Measurements from ENCODE around the gene CMTM5. TPM values are rescaled to one million over a fixed set of nuclear protein-coding genes. Genes with fewer than 3 reads are reported as not detected.
A peak's percentile ranks its signal among the peaks of the same experiment; 100 is the strongest.
"Not testable (repeated sequence)": the region's sequence is repeated elsewhere in the genome, so short reads cannot be mapped to it uniquely, and the experiment has no call there.

The CMTM5 gene
- total RNA-seq, 1 donor from 2014 or later, result not detected

DNA sequence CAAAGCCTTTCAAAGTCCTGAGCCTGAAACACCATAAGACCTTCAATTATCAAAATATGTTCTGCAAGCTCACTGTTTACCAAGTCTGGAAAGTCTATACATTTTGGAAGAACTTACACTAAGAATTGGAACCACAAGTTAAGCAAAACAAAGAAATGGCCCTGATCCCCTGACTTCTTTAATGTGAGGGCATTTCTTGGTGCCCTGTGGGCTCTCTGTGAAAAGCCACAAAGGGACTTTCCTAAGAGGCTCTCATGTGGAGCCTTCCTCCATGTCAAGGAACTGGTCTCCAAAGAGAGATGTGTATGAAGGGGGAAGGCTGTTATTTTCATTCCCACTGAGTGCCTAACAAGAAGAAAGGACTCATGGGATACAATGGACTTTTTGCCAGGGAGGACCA, 44.7 kb downstream of the CMTM5 start:
- no peak for DNase-seq (ENCODE audit: low read depth)
- TF ChIP-seq, protein P1, sequence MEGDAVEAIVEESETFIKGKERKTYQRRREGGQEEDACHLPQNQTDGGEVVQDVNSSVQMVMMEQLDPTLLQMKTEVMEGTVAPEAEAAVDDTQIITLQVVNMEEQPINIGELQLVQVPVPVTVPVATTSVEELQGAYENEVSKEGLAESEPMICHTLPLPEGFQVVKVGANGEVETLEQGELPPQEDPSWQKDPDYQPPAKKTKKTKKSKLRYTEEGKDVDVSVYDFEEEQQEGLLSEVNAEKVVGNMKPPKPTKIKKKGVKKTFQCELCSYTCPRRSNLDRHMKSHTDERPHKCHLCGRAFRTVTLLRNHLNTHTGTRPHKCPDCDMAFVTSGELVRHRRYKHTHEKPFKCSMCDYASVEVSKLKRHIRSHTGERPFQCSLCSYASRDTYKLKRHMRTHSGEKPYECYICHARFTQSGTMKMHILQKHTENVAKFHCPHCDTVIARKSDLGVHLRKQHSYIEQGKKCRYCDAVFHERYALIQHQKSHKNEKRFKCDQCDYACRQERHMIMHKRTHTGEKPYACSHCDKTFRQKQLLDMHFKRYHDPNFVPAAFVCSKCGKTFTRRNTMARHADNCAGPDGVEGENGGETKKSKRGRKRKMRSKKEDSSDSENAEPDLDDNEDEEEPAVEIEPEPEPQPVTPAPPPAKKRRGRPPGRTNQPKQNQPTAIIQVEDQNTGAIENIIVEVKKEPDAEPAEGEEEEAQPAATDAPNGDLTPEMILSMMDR (IDR thresholded peaks at IDR 0.05; ENCODE audit: insufficient read depth, low read length, severe bottlenecking), result no peak
- FAIRE-seq, result no peak
- no peak overlapping the region for H3K4me3 ChIP-seq (ENCODE audit: low read depth, low read length)
- peaks cover 6% of the 10 kb centered on the region for H3K27me3 ChIP-seq (ENCODE audit: control insufficient read depth, insufficient read depth, low read length)
- H3K36me3 ChIP-seq (ENCODE audit: control insufficient read depth, insufficient read depth, low read length), result no peaks in the 10 kb centered on the region

DNA sequence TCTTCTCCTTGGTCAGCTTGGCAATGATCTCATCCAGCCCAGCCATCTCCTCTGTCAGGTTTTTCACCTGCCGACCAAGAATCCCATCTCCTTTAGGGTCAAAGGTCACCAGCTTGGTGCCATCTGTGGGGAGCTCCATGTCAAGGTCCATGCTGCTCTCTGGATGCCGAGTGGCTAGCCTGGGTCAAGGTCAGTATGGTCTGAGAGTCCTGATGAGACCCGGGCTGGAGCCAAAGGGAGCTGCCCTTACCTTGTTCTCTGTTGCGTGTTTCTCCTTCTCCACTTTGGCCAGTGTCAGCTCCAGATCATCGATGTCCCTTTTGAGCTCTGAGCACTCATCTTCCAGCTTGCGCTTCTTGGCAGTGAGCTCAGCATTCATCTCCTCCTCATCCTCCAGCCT, 46.8 kb downstream of the CMTM5 start:
- no peaks in the 10 kb centered on the region for H3K36me3 ChIP-seq (ENCODE audit: control insufficient read depth, insufficient read depth, low read length)
- peaks cover 6% of the 10 kb centered on the region for H3K27me3 ChIP-seq (ENCODE audit: control insufficient read depth, insufficient read depth, low read length)
- TF ChIP-seq, protein P1 (IDR thresholded peaks at IDR 0.05; ENCODE audit: insufficient read depth, low read length, severe bottlenecking), result no peak
- H3K4me3 ChIP-seq (ENCODE audit: low read depth, low read length), result no peak overlapping the region
- FAIRE-seq (no peak), DNase-seq (ENCODE audit: low read depth) (no peak)

DNA sequence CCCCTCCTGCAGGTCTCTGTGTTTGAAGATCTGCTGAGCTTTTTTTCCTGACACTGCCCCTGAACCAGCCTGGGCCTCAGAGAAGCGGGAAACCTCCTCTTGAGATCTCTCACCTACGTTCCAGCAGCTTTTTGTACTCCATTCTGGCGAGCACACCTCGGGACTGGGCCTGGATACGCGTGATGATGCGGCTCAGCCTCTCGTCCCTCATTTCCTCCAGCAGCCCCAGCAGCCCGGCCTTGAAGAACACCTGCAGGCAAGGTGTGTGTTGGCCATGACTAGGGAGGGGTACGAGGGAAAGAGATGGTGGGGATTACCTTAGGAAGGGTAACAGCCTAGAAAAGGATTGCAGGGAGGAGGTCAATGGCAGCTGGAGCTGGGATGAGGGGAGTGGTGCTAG, 48.3 kb downstream of the CMTM5 start:
- DNase-seq (ENCODE audit: low read depth), result no peak
- H3K36me3 ChIP-seq (ENCODE audit: control insufficient read depth, insufficient read depth, low read length), result no peaks in the 10 kb centered on the region
- peaks cover 3% of the 10 kb centered on the region for H3K27me3 ChIP-seq (ENCODE audit: control insufficient read depth, insufficient read depth, low read length)
- TF ChIP-seq, protein P1 (IDR thresholded peaks at IDR 0.05; ENCODE audit: insufficient read depth, low read length, severe bottlenecking), result no peak
- FAIRE-seq, result no peak
- H3K4me3 ChIP-seq (ENCODE audit: low read depth, low read length), result no peak overlapping the region

DNA sequence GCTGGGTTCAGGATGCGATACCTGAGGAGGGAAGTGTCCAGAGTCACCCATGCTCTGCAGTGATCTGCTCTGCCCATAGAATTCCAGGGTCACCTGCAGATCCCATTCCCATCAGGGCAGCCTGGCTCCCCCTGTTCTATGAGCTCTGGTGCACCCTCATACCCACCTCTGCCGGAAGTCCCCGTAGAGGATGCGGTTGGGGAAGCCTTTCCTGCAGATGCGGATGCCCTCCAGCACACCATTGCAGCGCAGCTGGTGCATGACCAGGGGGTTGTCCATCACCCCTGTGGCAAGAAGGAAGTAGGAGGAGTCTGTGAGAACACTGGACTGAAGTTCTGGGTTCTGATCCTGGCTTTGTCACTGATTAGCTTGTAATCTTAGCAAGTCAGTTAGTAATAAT, 49.0 kb downstream of the CMTM5 start:
- H3K36me3 ChIP-seq (ENCODE audit: control insufficient read depth, insufficient read depth, low read length); H3K27me3 ChIP-seq (ENCODE audit: control insufficient read depth, insufficient read depth, low read length); H3K4me3 ChIP-seq (ENCODE audit: low read depth, low read length); DNase-seq (ENCODE audit: low read depth); FAIRE-seq: not testable (repeated sequence)

DNA sequence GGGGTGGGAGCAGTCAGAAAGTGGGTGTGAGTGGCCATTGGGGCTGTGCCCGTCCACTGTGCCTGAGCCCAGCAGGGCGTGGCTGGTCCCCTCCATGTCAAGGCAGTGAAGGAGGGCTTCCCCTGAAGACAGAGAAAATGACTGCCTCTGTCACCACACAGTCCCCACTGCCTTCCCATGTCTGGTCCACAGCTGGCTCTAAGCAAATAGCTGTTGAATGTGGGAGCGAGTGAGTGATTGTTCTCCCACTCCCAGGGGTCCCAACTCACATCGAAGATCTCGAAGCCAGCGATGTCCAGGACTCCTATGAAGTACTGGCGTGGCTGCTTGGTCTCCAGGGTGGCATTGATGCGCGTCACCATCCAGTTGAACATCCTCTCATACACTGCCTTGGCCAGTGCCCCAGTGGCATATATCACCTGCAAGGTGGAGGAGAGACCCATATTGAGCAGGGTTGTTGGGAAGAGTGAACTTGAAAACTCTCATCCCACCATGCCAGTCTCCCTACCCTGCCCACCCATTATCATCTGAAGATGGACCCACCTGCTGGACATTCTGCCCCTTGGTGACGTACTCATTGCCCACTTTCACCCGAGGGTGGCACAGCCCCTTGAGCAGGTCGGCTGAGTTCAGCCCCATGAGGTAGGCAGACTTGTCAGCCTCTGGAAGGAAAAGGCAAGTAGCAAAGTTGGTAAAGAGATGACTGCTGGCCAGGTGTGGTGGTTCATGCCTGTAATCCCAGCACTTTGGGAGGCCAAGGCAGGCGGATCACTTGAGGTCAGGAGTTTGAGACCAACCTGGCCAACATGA, 52.0 kb downstream of the CMTM5 start:
- no peak for DNase-seq (ENCODE audit: low read depth)
- Histone ChIP-seq H3K27me3 (ENCODE audit: control insufficient read depth, insufficient read depth, low read length) (peaks cover 2% of the 10 kb centered on the region), H3K4me3 (ENCODE audit: low read depth, low read length) (no peak overlapping the region), H3K36me3 (ENCODE audit: control insufficient read depth, insufficient read depth, low read length) (no peaks in the 10 kb centered on the region)
- TF ChIP-seq, protein P1 (IDR thresholded peaks at IDR 0.05; ENCODE audit: insufficient read depth, low read length, severe bottlenecking), result no peak
- peak; percentile 84 for FAIRE-seq

Other genes starting within 250 kb of the CMTM5 start
- 1.1 and 9.0 TPM in 2 replicates for gene SLC7A8, start 193.4 kb upstream of the CMTM5 start, total RNA-seq
- not detected in 2 replicates for gene RNF212B, start 139.1 kb upstream of the CMTM5 start, total RNA-seq
- 5.0 and 6.3 TPM in 2 replicates for gene HOMEZ, start 90.9 kb upstream of the CMTM5 start, total RNA-seq
- 2.9 and 3.4 TPM in 2 replicates for gene PPP1R3E, start 74.2 kb upstream of the CMTM5 start, total RNA-seq
- 25.0 and 31.7 TPM in 2 replicates for gene BCL2L2, start 70.2 kb upstream of the CMTM5 start, total RNA-seq
- 114 and 134 TPM in 2 replicates for gene PABPN1, start 55.6 kb upstream of the CMTM5 start, total RNA-seq
- 0.79 and 0.90 TPM in 2 replicates for gene SLC22A17, start 24.2 kb upstream of the CMTM5 start, total RNA-seq
- gene EFS, start 11.9 kb upstream of the CMTM5 start, total RNA-seq, result 2.4 and 5.4 TPM in 2 replicates
- gene IL25, start 4.2 kb upstream of the CMTM5 start, total RNA-seq, result not detected in 2 replicates
- gene MYH6, start 31.2 kb downstream of the CMTM5 start, total RNA-seq, result not detected in 2 replicates
- gene MYH7, start 58.6 kb downstream of the CMTM5 start, total RNA-seq, result not detected in 2 replicates
- 61.6 and 67.4 TPM in 2 replicates for gene NGDN, start 92.7 kb downstream of the CMTM5 start, total RNA-seq
- gene ZFHX2, start 174.7 kb downstream of the CMTM5 start, total RNA-seq, result 0.13 and 0.26 TPM in 2 replicates
- gene THTPA, start 179.2 kb downstream of the CMTM5 start, total RNA-seq, result 3.6 and 4.5 TPM in 2 replicates
- 40.5 and 44.4 TPM in 2 replicates for gene AP1G2, start 190.7 kb downstream of the CMTM5 start, total RNA-seq
- gene JPH4, start 201.7 kb downstream of the CMTM5 start, total RNA-seq, result not detected in 2 replicates

Measured in bronchial epithelial cell (primary cell).